ENCODE measurements around the gene ADSL. TPM values are rescaled to one million over a fixed set of nuclear protein-coding genes. Genes with fewer than 3 reads are reported as not detected.

ADSL gene
- total RNA-seq, 1 donor = 155 TPM

DNA sequence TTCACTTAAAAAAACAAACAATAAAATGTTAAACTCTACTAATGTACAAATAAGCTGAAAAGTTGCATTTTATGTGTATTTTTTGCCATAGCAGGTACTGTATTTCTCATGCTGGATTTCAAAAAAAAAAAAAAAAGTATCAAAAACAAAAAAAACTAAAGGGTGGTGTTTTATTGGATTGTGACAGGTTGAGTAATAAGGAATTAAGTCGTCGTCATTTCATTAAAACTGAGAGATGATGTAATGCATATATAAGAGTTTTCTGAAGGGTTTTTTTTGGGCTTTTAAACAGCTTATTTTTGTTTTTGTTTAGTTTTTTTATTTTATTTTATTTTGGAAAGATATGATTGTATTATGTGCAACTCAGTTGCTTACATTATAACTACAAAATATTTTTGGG is 10.9 kb upstream of the ADSL start:
- H3K79me2 ChIP-seq (ENCODE audit: insufficient read depth, low read length) = no peaks in the 10 kb centered on the region
- no peaks in the 10 kb centered on the region for H3K27me3 ChIP-seq (ENCODE audit: insufficient read depth, low read length)
- peaks cover 4% of the 10 kb centered on the region for H4K20me1 ChIP-seq (ENCODE audit: insufficient read depth, low read length)
- H3K27ac ChIP-seq (ENCODE audit: low read depth, low read length) = no peak overlapping the region
- H3K4me2 ChIP-seq (ENCODE audit: insufficient read depth, low read length) = no peak overlapping the region
- no peak for DNase-seq (ENCODE audit: insufficient read length, low spot score, missing footprints)
- H3K4me3 ChIP-seq (ENCODE audit: insufficient read depth, low read length) = no peak overlapping the region
- H2AFZ ChIP-seq (ENCODE audit: low read length) = no peak overlapping the region
- TF ChIP-seq, protein P1, sequence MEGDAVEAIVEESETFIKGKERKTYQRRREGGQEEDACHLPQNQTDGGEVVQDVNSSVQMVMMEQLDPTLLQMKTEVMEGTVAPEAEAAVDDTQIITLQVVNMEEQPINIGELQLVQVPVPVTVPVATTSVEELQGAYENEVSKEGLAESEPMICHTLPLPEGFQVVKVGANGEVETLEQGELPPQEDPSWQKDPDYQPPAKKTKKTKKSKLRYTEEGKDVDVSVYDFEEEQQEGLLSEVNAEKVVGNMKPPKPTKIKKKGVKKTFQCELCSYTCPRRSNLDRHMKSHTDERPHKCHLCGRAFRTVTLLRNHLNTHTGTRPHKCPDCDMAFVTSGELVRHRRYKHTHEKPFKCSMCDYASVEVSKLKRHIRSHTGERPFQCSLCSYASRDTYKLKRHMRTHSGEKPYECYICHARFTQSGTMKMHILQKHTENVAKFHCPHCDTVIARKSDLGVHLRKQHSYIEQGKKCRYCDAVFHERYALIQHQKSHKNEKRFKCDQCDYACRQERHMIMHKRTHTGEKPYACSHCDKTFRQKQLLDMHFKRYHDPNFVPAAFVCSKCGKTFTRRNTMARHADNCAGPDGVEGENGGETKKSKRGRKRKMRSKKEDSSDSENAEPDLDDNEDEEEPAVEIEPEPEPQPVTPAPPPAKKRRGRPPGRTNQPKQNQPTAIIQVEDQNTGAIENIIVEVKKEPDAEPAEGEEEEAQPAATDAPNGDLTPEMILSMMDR (IDR thresholded peaks at IDR 0.05; ENCODE audit: extremely low read depth, low read depth, low read length) = no peak
- no peaks in the 10 kb centered on the region for H3K4me1 ChIP-seq (ENCODE audit: insufficient read depth, low read length)
- H3K36me3 ChIP-seq (ENCODE audit: insufficient read depth, low read length) = peaks cover 2% of the 10 kb centered on the region
- no peaks in the 10 kb centered on the region for H3K9me3 ChIP-seq (ENCODE audit: low read depth, low read length)

- H3K79me2 ChIP-seq (ENCODE audit: insufficient read depth, low read length) = no peaks in the 10 kb centered on the region
- H3K36me3 ChIP-seq (ENCODE audit: insufficient read depth, low read length) = no peaks in the 10 kb centered on the region
- peaks cover 1% of the 10 kb centered on the region for H4K20me1 ChIP-seq (ENCODE audit: insufficient read depth, low read length)
- no peak overlapping the region for H3K27ac ChIP-seq (ENCODE audit: low read depth, low read length)
- no peaks in the 10 kb centered on the region for H3K9me3 ChIP-seq (ENCODE audit: low read depth, low read length)
- H3K4me3 ChIP-seq (ENCODE audit: insufficient read depth, low read length) = no peak overlapping the region
- no peak overlapping the region for H2AFZ ChIP-seq (ENCODE audit: low read length)
- H3K4me2 ChIP-seq (ENCODE audit: insufficient read depth, low read length) = no peak overlapping the region
- TF ChIP-seq, protein P1 (IDR thresholded peaks at IDR 0.05; ENCODE audit: extremely low read depth, low read depth, low read length) = no peak
- no peaks in the 10 kb centered on the region for H3K4me1 ChIP-seq (ENCODE audit: insufficient read depth, low read length)
- H3K27me3 ChIP-seq (ENCODE audit: insufficient read depth, low read length) = no peaks in the 10 kb centered on the region
- no peak for DNase-seq (ENCODE audit: insufficient read length, low spot score, missing footprints)
Measured at GRCh38 chr22:40340044-40340443, 6.3 kb upstream of the ADSL start.

DNA sequence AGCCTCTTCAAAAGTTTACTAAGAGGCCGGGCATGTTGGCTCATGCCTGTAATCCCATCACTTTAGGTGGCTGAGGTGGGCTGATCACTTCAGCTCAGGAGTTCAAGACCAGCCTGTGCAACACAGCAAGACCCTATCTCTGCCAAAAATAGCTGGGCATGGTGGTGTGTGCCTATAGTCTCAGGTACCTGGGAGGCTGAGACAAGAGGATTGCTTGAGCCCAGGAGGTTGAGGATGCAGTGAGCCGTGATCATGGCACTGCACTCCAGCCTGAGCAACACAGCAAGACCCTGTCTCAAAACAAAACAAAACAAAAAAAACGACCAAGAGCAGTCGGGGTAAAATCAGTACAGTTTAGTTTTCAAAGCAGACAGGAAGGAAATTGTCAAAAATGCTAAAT is 4.7 kb upstream of the ADSL start:
- H2AFZ ChIP-seq (ENCODE audit: low read length) = no peak overlapping the region
- peaks cover 3% of the 10 kb centered on the region for H3K79me2 ChIP-seq (ENCODE audit: insufficient read depth, low read length)
- H3K36me3 ChIP-seq (ENCODE audit: insufficient read depth, low read length) = no peaks in the 10 kb centered on the region
- TF ChIP-seq, protein P1 (IDR thresholded peaks at IDR 0.05; ENCODE audit: extremely low read depth, low read depth, low read length) = no peak
- no peak overlapping the region for H3K4me3 ChIP-seq (ENCODE audit: insufficient read depth, low read length)
- no peak overlapping the region for H3K27ac ChIP-seq (ENCODE audit: low read depth, low read length)
- H3K27me3 ChIP-seq (ENCODE audit: insufficient read depth, low read length) = no peaks in the 10 kb centered on the region
- DNase-seq (ENCODE audit: insufficient read length, low spot score, missing footprints) = no peak
- H3K9me3 ChIP-seq (ENCODE audit: low read depth, low read length) = no peaks in the 10 kb centered on the region
- H3K4me2 ChIP-seq (ENCODE audit: insufficient read depth, low read length) = no peak overlapping the region
- H3K4me1 ChIP-seq (ENCODE audit: insufficient read depth, low read length) = no peaks in the 10 kb centered on the region
- H4K20me1 ChIP-seq (ENCODE audit: insufficient read depth, low read length) = no peaks in the 10 kb centered on the region

DNA sequence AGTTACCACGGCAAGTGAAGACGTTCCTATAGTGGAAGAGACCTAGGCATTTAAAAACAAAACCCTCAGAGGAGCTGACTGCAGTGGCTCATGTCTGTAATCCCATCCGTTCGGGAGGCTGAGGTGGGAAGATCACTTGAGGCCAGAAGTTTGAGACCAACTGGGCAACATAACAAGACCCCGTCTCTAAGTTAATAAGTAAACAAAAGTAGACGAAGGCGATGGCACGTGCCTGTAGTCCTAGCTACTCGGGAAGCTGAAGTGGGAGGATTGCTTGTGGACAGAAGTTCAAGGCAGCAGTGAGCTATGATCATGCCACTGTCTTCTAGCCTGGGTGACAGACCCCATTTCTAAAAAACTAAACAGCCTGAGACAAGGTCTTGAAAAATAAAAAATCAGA is 3.8 kb upstream of the ADSL start:
- no peaks in the 10 kb centered on the region for H3K9me3 ChIP-seq (ENCODE audit: low read depth, low read length)
- no peak overlapping the region for H2AFZ ChIP-seq (ENCODE audit: low read length)
- H3K4me3 ChIP-seq (ENCODE audit: insufficient read depth, low read length) = no peak overlapping the region
- TF ChIP-seq, protein P1 (IDR thresholded peaks at IDR 0.05; ENCODE audit: extremely low read depth, low read depth, low read length) = no peak
- H3K4me2 ChIP-seq (ENCODE audit: insufficient read depth, low read length) = no peak overlapping the region
- no peaks in the 10 kb centered on the region for H3K36me3 ChIP-seq (ENCODE audit: insufficient read depth, low read length)
- peaks cover 6% of the 10 kb centered on the region for H3K4me1 ChIP-seq (ENCODE audit: insufficient read depth, low read length)
- peaks cover 1% of the 10 kb centered on the region for H4K20me1 ChIP-seq (ENCODE audit: insufficient read depth, low read length)
- no peak for DNase-seq (ENCODE audit: insufficient read length, low spot score, missing footprints)
- H3K79me2 ChIP-seq (ENCODE audit: insufficient read depth, low read length) = peaks cover 12% of the 10 kb centered on the region
- no peak overlapping the region for H3K27ac ChIP-seq (ENCODE audit: low read depth, low read length)
- H3K27me3 ChIP-seq (ENCODE audit: insufficient read depth, low read length) = no peaks in the 10 kb centered on the region

All from osteoblast (primary cell).